Stimulated activated CD8-positive, alpha-beta memory T cell treated with anti-CD3 and anti-CD28 coated beads, Interleukin-7, amount 100 ng/mL, for 24 hours (primary cell): ENCODE data around the gene ZNF652.
A peak's percentile ranks its signal among the peaks of the same experiment; 100 is the strongest.
"Not testable (repeated sequence)": the region's sequence is repeated elsewhere in the genome, so short reads cannot be mapped to it uniquely, and the experiment has no call there.

ENCODE experiments used
- DNase-seq: peaks from one replicate; pipeline ENCODE4 v3.0.0-alpha.2; 2020; ENCODE audit warnings: low read depth

ZNF652 gene

GRCh38 chr17:49386373-49386772, 24.3 kb upstream of the ZNF652 start:
- no peak for DNase-seq

- DNase-seq: no peak
Measured at GRCh38 chr17:49384951-49385350, 22.9 kb upstream of the ZNF652 start.

GRCh38 chr17:49383060-49383459, 21.0 kb upstream of the ZNF652 start:
- DNase-seq: no peak

DNA sequence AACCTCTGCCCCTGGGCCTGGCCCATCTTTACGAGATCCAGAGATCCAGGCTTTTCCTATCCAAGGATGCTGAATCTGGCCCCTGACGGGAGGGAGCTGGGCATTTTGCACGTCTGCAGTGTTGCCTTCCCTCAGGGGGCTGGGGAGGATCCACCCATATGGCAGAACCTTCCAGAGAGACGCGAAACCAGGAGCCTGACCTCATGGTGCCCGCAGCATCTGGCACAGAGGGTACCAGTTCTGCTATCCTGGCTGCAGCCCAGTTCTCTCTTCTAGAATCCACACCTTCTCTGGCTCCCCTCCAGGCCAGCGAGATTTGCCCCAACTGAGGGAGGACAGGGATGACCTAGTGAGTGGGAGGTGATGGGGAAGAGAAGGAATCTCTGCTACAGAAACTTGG, 20.5 kb upstream of the ZNF652 start:
- no peak for DNase-seq

DNA sequence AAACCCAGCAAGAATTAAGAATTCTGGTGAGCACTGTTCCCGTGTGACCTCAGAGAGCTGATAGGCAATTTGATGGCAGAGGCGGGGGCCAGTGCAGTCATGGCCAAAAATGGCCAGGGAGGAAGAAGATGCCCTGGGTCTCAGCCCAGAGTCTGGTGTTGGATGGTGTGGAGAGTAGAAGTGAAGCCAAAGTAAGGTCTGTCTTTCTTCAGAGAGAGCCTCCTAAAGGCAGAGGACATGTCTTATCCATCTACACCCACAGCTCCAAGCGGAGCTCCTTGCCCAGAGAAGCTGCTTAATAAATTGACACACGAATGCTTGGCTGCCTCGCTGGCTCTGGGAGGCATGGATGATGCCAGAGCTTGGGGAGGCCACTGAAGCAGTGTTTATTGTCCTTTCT, 19.7 kb upstream of the ZNF652 start:
- DNase-seq: no peak

DNA sequence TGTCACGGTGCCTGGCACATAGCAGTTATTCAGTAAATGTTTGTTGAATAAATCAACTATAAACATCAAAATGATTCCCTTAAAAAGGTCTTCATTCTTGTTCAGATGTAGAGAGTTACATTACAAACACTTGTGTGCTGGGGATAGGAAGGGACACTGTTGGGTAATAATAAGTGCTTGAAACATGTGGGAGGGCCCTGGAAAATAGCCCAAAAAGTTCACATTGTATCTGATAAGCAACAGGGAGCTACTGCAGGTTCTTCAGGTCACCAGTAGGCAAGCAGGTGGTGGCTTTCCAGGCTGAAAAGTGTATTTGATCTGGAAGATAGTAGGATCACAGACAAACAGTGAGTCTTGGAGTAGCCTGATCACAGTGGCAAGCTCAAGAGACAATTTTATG, 19.0 kb upstream of the ZNF652 start:
- DNase-seq: no peak

- DNase-seq: no peak
Measured at GRCh38 chr17:49379926-49380325, 17.9 kb upstream of the ZNF652 start.

DNA sequence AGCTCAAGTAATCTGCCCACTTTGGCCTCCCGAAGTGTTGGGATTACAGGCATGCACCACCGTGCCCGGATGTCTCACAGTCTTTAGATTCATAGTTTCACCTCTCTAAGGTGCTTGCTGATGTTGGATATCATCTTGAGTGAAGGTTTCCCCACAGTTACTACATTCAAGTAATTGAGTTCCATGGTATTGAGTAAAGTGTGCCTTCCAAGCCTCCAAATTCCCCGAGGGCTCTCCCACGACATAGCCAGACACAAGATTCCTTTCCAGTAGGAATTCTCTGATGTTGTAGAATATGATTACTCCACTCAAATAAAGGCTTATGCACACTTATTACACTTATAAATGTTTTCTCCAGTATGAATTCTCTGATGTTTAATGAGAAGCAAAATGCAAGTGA, 16.3 kb upstream of the ZNF652 start:
- DNase-seq: no peak

GRCh38 chr17:49375544-49375943, 13.5 kb upstream of the ZNF652 start:
- DNase-seq: no peak

- DNase-seq: no peak
Measured at GRCh38 chr17:49373115-49373514, 11.1 kb upstream of the ZNF652 start.

DNA sequence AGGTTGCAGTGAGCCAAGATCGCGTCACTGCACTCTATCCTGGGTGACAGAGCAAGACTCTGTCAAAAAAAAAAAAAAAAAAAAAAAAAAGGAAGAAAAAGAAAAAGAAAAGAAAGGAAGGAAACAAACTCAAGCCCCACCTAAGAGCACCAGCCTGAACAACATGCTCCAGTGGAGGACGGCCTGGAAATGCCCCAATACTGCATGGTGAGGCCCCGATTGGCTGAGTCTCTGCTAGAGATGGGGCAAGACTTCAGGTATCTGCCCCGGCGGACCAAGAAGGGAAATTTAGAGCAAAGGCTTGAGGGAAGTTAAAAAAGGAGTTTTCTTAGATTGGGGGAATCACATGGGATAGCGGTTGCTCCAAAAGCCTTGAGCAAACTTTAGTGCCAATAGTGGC, 10.4 kb upstream of the ZNF652 start:
- no peak for DNase-seq

GRCh38 chr17:49370971-49371834, 9.2 kb upstream of the ZNF652 start:
- no peak for DNase-seq

GRCh38 chr17:49369760-49370159, 7.7 kb upstream of the ZNF652 start:
- no peak for DNase-seq

GRCh38 chr17:49369089-49369488, 7.0 kb upstream of the ZNF652 start:
- DNase-seq: no peak

DNA sequence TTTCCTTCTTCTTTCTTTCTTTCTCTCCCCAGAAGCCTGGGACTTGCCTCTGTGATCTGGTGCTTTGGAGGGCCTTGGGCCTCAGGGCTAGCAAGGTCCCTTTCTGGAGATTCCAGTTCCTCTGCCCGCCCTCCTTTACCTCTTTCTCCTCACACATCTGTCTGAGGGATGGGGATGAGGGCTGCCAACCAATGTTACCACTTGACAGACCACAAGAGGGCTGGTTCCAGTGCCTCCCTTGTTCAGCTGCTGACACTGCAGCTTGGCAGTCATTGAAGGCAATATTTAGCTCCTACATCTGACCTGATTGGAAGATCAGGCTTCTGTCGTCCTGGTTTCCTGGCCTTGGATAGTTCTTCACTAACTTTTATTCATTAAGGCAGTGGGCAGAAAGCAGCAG, 3.6 kb upstream of the ZNF652 start:
- DNase-seq: no peak

DNA sequence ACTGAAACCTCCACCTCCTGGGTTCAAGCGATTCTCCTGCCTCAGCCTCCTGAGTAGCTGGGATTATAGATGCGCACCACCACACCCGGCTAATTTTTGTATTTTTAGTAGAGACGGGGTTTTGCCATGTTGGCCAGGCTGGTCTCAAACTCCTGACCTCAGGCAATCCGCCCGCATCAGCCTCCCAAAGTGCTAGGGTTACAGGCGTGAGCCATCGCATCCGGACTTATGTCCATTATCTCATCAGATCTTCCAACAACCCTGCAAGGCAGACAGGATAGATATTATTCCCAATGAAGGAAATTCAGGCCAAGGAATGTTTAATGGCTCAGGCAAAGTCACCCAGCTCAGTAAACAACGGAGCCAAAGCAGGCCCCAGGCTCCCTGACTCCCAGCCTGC, 3.1 kb upstream of the ZNF652 start:
- not testable (repeated sequence) for DNase-seq

DNA sequence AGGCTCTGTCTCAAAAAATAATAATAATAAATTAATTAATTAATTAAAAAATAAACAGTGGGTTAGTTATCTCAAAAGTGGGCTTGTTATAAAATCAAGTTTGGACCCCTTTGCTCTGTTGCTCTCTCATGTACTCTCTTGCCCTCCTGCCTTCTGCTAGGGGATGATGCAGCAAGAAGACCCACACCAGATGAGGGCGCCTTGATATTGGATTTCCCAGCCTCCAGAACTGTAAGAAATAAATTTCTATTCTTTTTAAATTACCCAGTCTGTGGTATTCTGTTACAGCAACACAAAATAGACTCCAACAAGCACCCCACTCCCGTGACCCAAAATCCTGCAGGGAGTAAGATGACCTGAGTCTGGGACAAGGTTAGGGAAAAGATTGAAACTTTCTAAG, 2.1 kb upstream of the ZNF652 start:
- no peak for DNase-seq

DNA sequence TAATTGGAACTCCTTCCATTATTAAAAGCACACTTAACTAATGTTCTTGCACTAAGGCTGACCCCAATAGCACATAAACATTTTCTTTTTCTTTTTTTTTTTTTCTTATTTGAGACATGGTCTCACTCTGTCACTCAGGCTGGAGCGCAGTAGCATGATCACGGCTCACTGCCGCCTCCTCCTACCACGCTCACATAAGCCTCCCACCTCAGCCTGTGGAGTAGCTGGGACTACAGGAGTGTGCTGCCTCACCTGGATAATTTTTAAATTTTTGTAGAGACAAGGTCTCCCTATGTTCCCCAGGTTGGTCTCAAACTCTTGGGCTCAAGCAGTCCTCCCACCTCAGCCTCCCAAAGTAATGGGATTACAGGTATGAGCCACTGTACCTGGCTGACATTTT, 1.2 kb upstream of the ZNF652 start:
- DNase-seq: no peak

DNA sequence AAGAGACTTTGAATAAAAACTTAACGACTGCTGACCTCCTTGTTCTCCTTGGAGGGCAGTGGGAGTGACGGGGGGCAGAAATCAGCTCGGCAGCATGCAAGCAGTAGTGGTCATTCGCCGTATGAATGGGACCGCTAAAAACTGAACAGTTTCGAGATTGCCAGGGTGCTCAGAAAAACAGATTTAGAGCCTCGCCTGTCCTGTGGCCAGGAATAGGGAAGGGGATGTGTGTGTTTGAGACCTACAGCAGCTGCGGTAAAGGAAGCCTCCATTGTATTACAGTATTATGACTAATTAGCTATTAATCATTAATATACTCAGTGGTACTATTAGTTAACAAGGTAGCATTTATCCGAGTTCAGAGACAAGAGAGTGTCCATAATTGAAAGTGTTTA, 670 bp upstream of the ZNF652 start:
- no peak for DNase-seq

DNA sequence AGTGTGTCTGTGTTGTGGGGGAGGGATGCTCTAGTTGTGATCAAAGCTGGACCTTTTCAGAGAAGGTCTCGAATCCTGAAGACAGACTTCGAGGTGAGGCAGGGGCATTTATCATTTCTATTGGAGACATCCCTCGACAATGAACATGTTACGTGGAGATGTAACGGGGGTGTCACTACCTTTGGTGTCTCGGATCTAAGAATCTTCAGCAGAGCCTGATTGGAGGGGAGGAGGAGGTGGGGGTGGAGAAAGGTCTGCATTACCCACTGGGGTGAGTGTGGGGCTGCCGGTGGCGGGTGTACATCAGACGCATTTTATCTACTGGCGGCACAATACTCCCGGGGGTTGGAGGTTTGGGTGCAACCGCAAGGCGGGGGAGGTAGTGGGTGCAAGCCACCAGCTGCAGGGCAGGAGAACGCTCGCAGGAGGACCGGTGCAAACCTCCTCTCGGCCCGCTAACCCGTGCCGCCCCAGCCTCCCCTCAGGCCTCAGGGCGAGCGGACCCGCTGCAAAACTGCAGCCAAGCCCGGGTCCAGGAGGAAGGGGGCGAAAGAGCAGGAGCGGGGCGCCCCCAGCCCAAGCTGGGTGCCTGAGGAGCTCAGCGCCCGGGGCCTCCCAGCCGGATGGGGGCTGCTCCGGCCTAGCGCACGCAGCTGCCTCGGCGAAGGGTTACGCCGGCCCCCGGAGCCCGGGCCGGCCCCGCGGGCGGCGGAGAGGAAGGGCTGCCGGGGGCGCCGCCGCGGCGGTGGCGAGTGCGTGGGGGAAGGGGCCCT, 735 bp downstream of the ZNF652 start:
- DNase-seq: peak; percentile 44

GRCh38 chr17:49360796-49361128, 1.3 kb downstream of the ZNF652 start:
- DNase-seq: no peak

- DNase-seq: no peak
Measured at GRCh38 chr17:49359990-49360795, 1.9 kb downstream of the ZNF652 start.
